Kidney (tissue), 14 donors: ENCODE data around the gene MYOD1. TPM values are rescaled to one million over a fixed set of nuclear protein-coding genes. Genes with fewer than 3 reads are reported as not detected.
A peak's percentile ranks its signal among the peaks of the same experiment; 100 is the strongest.

Experiments used
- DNase-seq, 5 donors: peaks; one replicate each; pipeline ENCODE4 v3.0.0-alpha.2; 2013 to 2020
- FAIRE-seq: peaks from 2 replicates; lab custom pipeline; 2012; peaks lifted over from hg19 to GRCh38; lab: Jason Lieb, UNC
- H3K27ac ChIP-seq, 2 donors: one replicate each; pipeline ENCODE4 v1.7.0; 2013; ENCODE audit warnings: low read depth in 2 of 2, low read length in 2 of 2, inconsistent platforms in 1 of 2
- H3K27me3 ChIP-seq: one replicate; pipeline ENCODE4 v1.7.1; 2013; ENCODE audit warnings: low read length, inconsistent platforms; ENCODE audit not compliant: control insufficient read depth, insufficient read depth
- H3K36me3 ChIP-seq, 3 donors: one replicate each; pipeline versions ENCODE4 v1.7.0 to v1.7.1; 2013; ENCODE audit warnings: low read length in 3 of 3, control low read depth in 1 of 3, inconsistent platforms in 1 of 3; ENCODE audit not compliant: insufficient read depth in 3 of 3, control insufficient read depth in 2 of 3
- H3K4me1 ChIP-seq, 3 donors: one replicate each; pipeline versions ENCODE4 v1.7.0 to v1.7.1; 2013; ENCODE audit warnings: low read length in 3 of 3, inconsistent platforms in 1 of 3, low read depth in 1 of 3; ENCODE audit not compliant: control insufficient read depth in 2 of 3, insufficient read depth in 2 of 3
- H3K4me3 ChIP-seq, 3 donors: one replicate each; pipeline versions ENCODE4 v1.7.0 to v1.8.1; 2013; ENCODE audit warnings: low read length in 3 of 3, control low read depth in 1 of 3, inconsistent platforms in 1 of 3
- H3K9ac ChIP-seq, 3 donors: one replicate each; pipeline versions ENCODE4 v1.7.0 to v1.7.1; 2013; ENCODE audit warnings: low read length in 3 of 3, control low read depth in 1 of 3, inconsistent platforms in 1 of 3
- H3K9me3 ChIP-seq, 3 donors: one replicate each; pipeline versions ENCODE4 v1.7.0 to v1.7.1; 2013; ENCODE audit warnings: low read length in 3 of 3, control low read depth in 1 of 3, inconsistent platforms in 1 of 3; ENCODE audit not compliant: control insufficient read depth in 2 of 3, insufficient read depth in 1 of 3
- intact Hi-C: fragments of 100-400 bp; cut with DNase I; formaldehyde crosslinking; loops from one replicate; pipeline ENCODE4 v1.11.1; 2022
- polyA plus RNA-seq: library from polyadenylated mRNA; stranded (reverse); fragments of 350-450 nt; fragmentation: Illumina TruSeq; extraction: RNeasy Lipid Tissue Mini Kit (QIAGEN cat#74804); gene quantifications from one replicate; pipeline ENCODE4 v1.2.3, GENCODE V29; 2014; ENCODE audit warnings: low read depth, low replicate concordance; ENCODE audit not compliant: insufficient read depth
- total RNA-seq: library from RNA; stranded (reverse); fragmentation: NEBNext Ultra II Directional; extraction: Animal tissue kit (Norgen Biotek cat#: 25700); gene quantifications from one replicate; pipeline ENCODE4 v1.2.1, GENCODE V29; 2021
- TF ChIP-seq, protein P1 (sequence below): IDR thresholded peaks from 3 replicates; pipeline ENCODE4 v1.5.1; 2012; ENCODE audit warnings: mild to moderate bottlenecking, moderate library complexity, borderline replicate concordance; ENCODE audit not compliant: insufficient read depth; ENCODE audit errors: extremely low read depth
- donor health status: control.
- donor health status: control.
- donor health status: control.
- donor health status: control.
- donor health status: control.
- donor health status: DM: yes; HTN: yes; CAD: no.
- donor health status: Normal renal cell carcinoma (clear cell type).

Gene MYOD1
- total and polyA plus RNA-seq, 2 donors from 2014 or later: not detected

DNA sequence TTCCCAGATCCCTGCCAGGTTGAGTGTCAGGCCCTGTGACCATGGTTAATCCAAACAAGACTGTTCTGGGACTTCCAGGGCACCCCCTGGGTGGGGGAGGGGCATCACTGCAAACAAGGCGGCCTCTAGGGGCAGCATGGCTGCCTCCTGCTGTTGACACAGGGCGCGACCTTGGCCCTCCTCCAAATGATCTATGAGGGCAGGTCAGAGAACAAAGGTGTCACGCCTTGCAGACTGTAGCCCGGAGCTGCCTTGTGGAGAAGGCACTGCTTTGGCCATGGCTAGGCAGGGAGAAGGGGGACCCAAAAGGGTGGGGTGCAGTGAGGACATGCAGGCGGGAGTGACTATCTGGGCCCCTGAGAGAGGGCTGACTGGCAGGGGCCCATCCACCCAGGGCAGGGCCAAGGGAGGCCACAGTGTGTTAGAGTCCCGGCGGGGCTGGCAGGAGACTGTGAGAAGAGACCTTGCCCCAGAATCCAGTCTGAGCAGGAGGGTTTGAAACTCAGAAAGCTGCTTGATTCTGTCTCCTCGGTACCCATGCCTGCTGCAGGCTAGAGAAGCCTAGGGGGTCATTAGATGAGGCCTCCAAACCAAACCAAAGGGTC is 50.8 kb downstream of the MYOD1 start:
- DNase-seq (peak in 3 of 5 donors; percentile 8 to 63 (median 17)), FAIRE-seq (no peak)
- intact Hi-C loops: no loop called here
- Histone ChIP-seq H3K9me3 (no peaks in the 10 kb centered on the region), H3K27me3 (no peaks in the 10 kb centered on the region), H3K36me3 (no peaks in the 10 kb centered on the region), H3K9ac (no peak overlapping the region), H3K27ac (no peak overlapping the region), H3K4me3 (no peak overlapping the region), H3K4me1 (no peaks in the 10 kb centered on the region)
- TF ChIP-seq, protein P1, sequence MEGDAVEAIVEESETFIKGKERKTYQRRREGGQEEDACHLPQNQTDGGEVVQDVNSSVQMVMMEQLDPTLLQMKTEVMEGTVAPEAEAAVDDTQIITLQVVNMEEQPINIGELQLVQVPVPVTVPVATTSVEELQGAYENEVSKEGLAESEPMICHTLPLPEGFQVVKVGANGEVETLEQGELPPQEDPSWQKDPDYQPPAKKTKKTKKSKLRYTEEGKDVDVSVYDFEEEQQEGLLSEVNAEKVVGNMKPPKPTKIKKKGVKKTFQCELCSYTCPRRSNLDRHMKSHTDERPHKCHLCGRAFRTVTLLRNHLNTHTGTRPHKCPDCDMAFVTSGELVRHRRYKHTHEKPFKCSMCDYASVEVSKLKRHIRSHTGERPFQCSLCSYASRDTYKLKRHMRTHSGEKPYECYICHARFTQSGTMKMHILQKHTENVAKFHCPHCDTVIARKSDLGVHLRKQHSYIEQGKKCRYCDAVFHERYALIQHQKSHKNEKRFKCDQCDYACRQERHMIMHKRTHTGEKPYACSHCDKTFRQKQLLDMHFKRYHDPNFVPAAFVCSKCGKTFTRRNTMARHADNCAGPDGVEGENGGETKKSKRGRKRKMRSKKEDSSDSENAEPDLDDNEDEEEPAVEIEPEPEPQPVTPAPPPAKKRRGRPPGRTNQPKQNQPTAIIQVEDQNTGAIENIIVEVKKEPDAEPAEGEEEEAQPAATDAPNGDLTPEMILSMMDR: no peak

DNA sequence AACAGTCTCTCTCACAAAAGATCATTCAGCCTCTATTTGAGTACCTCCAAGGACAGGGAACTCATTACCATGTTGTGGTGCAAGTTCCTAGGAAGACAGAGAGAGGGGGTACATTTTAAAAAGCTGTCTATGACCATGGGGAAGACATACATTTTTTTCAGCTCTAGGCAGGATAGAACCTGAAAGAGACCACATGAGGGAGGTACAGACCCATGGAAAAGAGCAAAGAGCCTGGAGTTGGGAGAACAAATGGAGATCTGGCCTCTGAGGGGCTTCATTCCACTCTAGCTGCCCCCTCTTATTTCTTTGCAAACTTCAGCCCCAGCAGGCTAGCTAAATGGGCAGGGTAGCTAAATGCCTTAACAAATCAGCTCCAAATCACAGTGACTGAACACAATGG is 51.5 kb downstream of the MYOD1 start:
- Histone ChIP-seq H3K4me3 (no peak overlapping the region), H3K4me1 (no peaks in the 10 kb centered on the region), H3K9me3 (no peaks in the 10 kb centered on the region), H3K36me3 (no peaks in the 10 kb centered on the region), H3K27me3 (no peaks in the 10 kb centered on the region), H3K27ac (no peak overlapping the region), H3K9ac (no peak overlapping the region)
- peak in 1 of 5 donors; percentile 13 for DNase-seq
- TF ChIP-seq, protein P1: no peak
- intact Hi-C loops: no loop called here
- FAIRE-seq: no peak

DNA sequence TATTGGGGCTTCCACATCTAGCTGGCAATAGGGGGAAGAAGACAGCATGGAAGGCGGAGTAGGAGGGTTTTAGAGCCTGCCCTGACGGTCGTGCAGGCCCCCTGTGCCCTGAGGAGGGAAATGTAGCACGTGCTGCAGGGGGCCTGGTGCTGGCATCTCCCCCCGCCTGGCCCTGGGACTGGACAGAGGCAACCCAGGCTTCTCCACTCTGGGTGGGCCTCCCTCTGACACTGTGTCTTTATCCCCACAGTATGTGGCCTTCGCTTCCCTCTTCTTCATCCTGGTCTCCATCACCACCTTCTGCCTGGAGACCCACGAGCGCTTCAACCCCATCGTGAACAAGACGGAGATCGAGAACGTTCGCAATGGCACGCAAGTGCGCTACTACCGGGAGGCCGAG is 52.0 kb downstream of the MYOD1 start:
- Histone ChIP-seq H3K27me3 (no peaks in the 10 kb centered on the region), H3K9ac (no peak overlapping the region), H3K36me3 (no peaks in the 10 kb centered on the region), H3K4me1 (no peaks in the 10 kb centered on the region), H3K4me3 (no peak overlapping the region), H3K9me3 (no peaks in the 10 kb centered on the region), H3K27ac (no peak overlapping the region)
- FAIRE-seq: no peak
- peak in 1 of 5 donors; percentile 35 for DNase-seq
- intact Hi-C loops: no loop called here
- TF ChIP-seq, protein P1: no peak

Other genes starting within 250 kb of the MYOD1 start
- 1.3 TPM for gene ABCC8, start 242.7 kb upstream of the MYOD1 start, total RNA-seq
- 3.2 TPM for gene ABCC8, start 242.7 kb upstream of the MYOD1 start, polyA plus RNA-seq
- gene USH1C, start 175.2 kb upstream of the MYOD1 start, total RNA-seq: 38.6 TPM
- 107 TPM for gene USH1C, start 175.2 kb upstream of the MYOD1 start, polyA plus RNA-seq
- 0.06 TPM for gene OTOG, start 172.3 kb upstream of the MYOD1 start, total RNA-seq
- not detected for gene OTOG, start 172.3 kb upstream of the MYOD1 start, polyA plus RNA-seq
- gene KCNC1, start 15.2 kb downstream of the MYOD1 start, total RNA-seq: 0.03 TPM
- gene KCNC1, start 15.2 kb downstream of the MYOD1 start, polyA plus RNA-seq: not detected